Adipocyte (in vitro differentiated cells): ENCODE results near the gene TFAP2D.

Source experiments
- DNase-seq: peaks from one replicate; pipeline ENCODE4 v3.0.0-alpha.2; 2015; ENCODE audit warnings: low read depth
- H3K27me3 ChIP-seq: replicated peaks from 2 replicates; pipeline ENCODE4 v1.7.0; 2013; ENCODE audit warnings: mild to moderate bottlenecking, low read length, moderate library complexity; ENCODE audit not compliant: control insufficient read depth, insufficient read depth
- H3K36me3 ChIP-seq: 2 replicates; pipeline ENCODE4 v1.7.0; 2013; ENCODE audit warnings: low read length, mild to moderate bottlenecking, moderate library complexity; ENCODE audit not compliant: control insufficient read depth, insufficient read depth, severe bottlenecking
- H3K4me1 ChIP-seq: 2 replicates; pipeline ENCODE4 v1.7.0; 2013; ENCODE audit warnings: mild to moderate bottlenecking, low read length, moderate library complexity; ENCODE audit not compliant: control insufficient read depth, insufficient read depth
- H3K4me3 ChIP-seq: 2 replicates; pipeline ENCODE4 v1.7.0; 2013; ENCODE audit warnings: mild to moderate bottlenecking, low read length, moderate library complexity
- H3K9ac ChIP-seq: 2 replicates; pipeline ENCODE4 v1.7.0; 2013; ENCODE audit warnings: mild to moderate bottlenecking, low read length, moderate library complexity
- H3K9me3 ChIP-seq: 2 replicates; pipeline ENCODE4 v1.7.0; 2013; ENCODE audit warnings: mild to moderate bottlenecking, low read length, moderate library complexity; ENCODE audit not compliant: control insufficient read depth

Gene TFAP2D

DNA sequence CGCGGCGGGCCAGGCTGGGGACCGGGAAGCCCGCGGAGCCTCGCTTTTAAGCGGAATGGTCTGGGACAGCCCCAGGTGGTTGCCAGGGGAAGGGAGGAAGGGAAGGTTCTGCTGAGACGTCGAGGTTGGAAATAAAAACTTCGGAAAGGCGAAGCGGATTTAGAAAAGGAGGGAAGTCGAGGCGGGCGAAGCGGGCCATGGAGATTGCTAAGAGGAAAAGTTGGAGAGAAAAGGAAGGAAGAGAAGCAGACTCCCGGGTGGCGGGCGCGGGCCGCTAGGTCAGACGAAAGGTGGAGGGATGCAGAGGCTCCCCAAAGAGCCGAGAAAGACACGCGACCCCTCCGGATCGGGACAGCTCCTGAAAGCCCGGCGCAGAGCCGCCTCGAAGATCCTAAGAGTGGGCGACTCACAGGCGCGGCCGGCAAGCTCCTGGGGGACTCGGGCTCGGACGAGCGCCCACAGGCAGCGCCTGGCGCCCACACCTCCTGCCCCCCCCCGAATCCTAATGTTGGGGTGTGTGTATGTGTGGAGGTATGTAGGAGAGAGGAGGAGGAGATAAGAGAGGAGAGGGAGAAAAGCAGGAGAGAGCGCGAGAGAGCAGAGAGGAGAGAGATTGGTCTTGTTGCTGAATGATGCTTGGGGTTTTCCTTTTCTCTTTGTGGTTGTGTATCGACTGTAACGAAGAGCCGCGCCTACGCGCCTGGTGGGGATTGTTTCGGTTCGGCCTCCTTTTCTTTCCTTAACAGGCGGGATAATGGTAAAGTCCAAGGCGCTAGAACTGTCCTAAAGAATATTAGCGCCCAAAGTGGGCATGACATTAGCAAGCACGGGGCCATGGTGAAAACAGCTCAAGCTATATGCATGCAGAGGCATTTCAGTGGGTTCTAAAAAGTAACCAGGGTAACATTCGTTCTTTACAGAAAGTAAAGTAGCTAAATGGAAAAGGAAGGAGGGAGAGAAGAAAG is 106.9 kb downstream of the TFAP2D start:
- no peaks in the 10 kb centered on the region for H3K4me1 ChIP-seq
- peak; percentile 3 for DNase-seq
- H3K9ac ChIP-seq: no peak overlapping the region
- H3K36me3 ChIP-seq: no peaks in the 10 kb centered on the region
- H3K27me3 ChIP-seq: peaks cover 74% of the 10 kb centered on the region
- no peaks in the 10 kb centered on the region for H3K9me3 ChIP-seq
- H3K4me3 ChIP-seq: no peak overlapping the region

DNA sequence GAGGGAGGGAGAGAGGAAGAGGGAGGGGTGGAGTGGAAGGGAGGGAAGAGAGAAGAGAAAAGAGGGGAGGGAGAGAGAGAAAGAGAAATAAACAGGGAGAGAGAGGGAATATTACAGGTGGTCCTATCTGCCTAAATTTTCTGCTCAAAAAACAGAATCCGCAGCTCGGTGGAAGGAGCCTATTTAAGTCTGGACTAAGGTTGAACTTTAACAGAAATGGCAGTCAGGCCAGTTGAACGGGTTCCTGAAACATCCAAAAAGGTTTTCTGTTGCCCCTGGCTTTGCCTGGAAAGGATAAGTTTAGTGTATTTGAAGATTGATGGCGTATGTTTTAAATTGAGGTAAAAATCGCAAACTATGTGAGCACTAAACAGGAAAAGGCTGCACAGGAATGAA is 107.5 kb downstream of the TFAP2D start:
- H3K9ac ChIP-seq: no peak overlapping the region
- no peaks in the 10 kb centered on the region for H3K36me3 ChIP-seq
- no peaks in the 10 kb centered on the region for H3K9me3 ChIP-seq
- H3K4me1 ChIP-seq: no peaks in the 10 kb centered on the region
- H3K4me3 ChIP-seq: no peak overlapping the region
- no peak for DNase-seq
- peaks cover 81% of the 10 kb centered on the region for H3K27me3 ChIP-seq

DNA sequence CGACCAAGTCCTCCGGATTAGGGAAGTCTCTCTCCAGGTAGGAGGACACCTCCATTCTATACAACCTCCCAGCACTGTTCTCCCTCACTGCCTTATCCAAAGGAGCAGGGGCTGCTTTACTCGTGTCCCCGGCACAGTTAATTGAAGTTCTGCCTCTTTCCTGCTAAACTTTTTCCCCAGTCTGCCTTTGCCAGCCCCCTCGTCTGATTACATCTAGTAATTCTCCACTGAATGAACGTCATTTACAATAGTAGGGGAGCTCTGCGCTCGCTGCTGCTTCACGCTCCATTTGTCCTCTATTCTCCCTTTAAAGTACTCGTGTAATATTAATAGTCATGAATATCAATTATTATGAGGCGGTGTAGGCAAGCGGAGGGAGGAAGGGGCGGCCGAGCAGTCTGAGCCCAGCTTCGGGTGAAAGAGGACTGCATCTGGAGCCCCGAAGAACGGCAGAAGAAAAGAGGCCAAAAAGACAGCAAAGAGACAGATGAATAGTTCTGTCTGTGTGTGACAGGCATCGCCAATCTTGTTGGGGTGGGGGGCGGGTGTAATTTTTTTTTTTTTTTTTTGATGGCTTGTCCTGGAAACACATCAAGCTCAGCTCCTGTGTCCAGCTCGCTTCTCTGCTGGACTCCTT is 108.2 kb downstream of the TFAP2D start:
- DNase-seq: no peak
- no peaks in the 10 kb centered on the region for H3K9me3 ChIP-seq
- peaks cover 88% of the 10 kb centered on the region for H3K27me3 ChIP-seq
- H3K9ac ChIP-seq: no peak overlapping the region
- no peaks in the 10 kb centered on the region for H3K36me3 ChIP-seq
- no peak overlapping the region for H3K4me3 ChIP-seq
- no peaks in the 10 kb centered on the region for H3K4me1 ChIP-seq

DNA sequence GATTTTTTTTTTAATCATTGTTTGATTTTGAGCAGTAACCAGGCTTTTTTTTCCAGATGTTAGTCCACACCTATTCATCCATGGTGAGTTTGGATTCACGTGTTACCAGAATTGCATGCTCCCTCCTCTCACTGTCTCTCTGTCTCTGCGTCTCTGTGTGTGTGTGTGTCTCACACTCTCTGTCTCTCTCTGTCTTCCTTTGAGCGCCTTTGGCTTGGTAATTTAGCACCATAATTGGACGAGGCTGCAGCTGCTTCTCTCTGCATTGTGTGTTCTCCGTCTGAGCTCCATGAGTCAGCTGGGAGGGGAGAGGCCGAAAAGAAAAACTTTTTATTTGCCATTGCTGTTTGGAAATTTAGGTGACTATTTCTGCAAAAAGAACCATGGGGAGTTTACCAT is 108.8 kb downstream of the TFAP2D start:
- Histone ChIP-seq H3K4me1 (no peaks in the 10 kb centered on the region), H3K4me3 (no peak overlapping the region), H3K36me3 (no peaks in the 10 kb centered on the region), H3K9me3 (no peaks in the 10 kb centered on the region), H3K9ac (no peak overlapping the region), H3K27me3 (peaks cover 89% of the 10 kb centered on the region)
- no peak for DNase-seq
